GM12878 (cell line): ENCODE data around the gene CNDP2. TPM values are rescaled to one million over a fixed set of nuclear protein-coding genes. Genes with fewer than 3 reads are reported as not detected.

Experiments
- ATAC-seq: fragments of 200-7000 bp; cut with Tn5 transposase; 3 replicates; pipeline ENCODE4 v1.9.1; 2020; ENCODE audit warnings: mild to moderate bottlenecking, moderate library complexity
- BruUV-seq: library from RNA; stranded (reverse); fragments of 400-500 nt; replicated peaks from 2 replicates; lab custom pipeline; 2021; lab: Mats Ljungman, UMichigan
- CTCF ChIA-PET: fragments of 300-600 bp; sonication (Branson Sonifier 250); formaldehyde crosslinking; extraction: SDS; loops from one replicate; lab custom pipeline; 2021; ENCODE audit warnings: inconsistent platforms; lab: Yijun Ruan, JAX
- POLR2A ChIA-PET: fragments of 350-600 bp; formaldehyde crosslinking; extraction: SDS; loops from one replicate; lab custom pipeline; 2021; ENCODE audit warnings: inconsistent platforms; lab: Charles Lee
- RAD21 ChIA-PET: fragments of 300-600 bp; sonication (Branson Sonifier 250); formaldehyde crosslinking; loops from one replicate; lab custom pipeline; 2023; ENCODE audit warnings: antibody characterized with exemption; ENCODE audit not compliant: unreplicated experiment; lab: Charles Lee
- SMC1A ChIA-PET: fragments of 300-600 bp; sonication (Branson Sonifier 250); formaldehyde crosslinking; loops from one replicate; lab custom pipeline; 2023; ENCODE audit not compliant: unreplicated experiment, uncharacterized antibody; lab: Charles Lee
- DNase-seq: peaks from one replicate; pipeline ENCODE4 v3.0.0-alpha.2; 2011; ENCODE audit warnings: low read depth, low spot score
- FAIRE-seq: peaks from 3 replicates; lab custom pipeline; 2011; peaks lifted over from hg19 to GRCh38; lab: Jason Lieb, UNC
- H2AFZ ChIP-seq: 2 replicates; pipeline ENCODE4 v1.6.0; 2011; ENCODE audit warnings: low read depth, low read length, control low read depth; ENCODE audit not compliant: control insufficient read depth
- H3K27ac ChIP-seq: 2 replicates; pipeline ENCODE4 v1.5.1; 2011; ENCODE audit warnings: control low read depth; ENCODE audit not compliant: control insufficient read depth, insufficient read depth
- H3K27me3 ChIP-seq, 2 experiments: replicated peaks in 1 of 2; 2 replicates each; pipeline versions ENCODE4 v1.6.0 to v1.6.1; 2011; ENCODE audit warnings: low read length in 1 of 2; ENCODE audit not compliant: control insufficient read depth in 2 of 2, insufficient read depth in 2 of 2
- H3K36me3 ChIP-seq, 2 experiments: 2 replicates each; pipeline ENCODE4 v1.5.1; 2011; ENCODE audit warnings: low read length in 1 of 2; ENCODE audit not compliant: control insufficient read depth in 2 of 2, insufficient read depth in 2 of 2
- H3K4me1 ChIP-seq: 2 replicates; pipeline ENCODE4 v1.6.1; 2011; ENCODE audit warnings: mild to moderate bottlenecking, low read length, moderate library complexity, mixed read lengths; ENCODE audit not compliant: control insufficient read depth, insufficient read depth
- H3K4me2 ChIP-seq: 2 replicates; pipeline ENCODE4 v1.6.0; 2011; ENCODE audit warnings: control low read depth; ENCODE audit not compliant: control insufficient read depth, insufficient read depth
- H3K4me3 ChIP-seq: fragments of 200-600 bp; sonication (generic); 2 replicates; pipeline ENCODE4 v1.5.1; 2016
- H3K79me2 ChIP-seq: 2 replicates; pipeline ENCODE4 v1.6.0; 2011; ENCODE audit warnings: low read length; ENCODE audit not compliant: control insufficient read depth, insufficient read depth
- H3K9ac ChIP-seq: 2 replicates; pipeline ENCODE4 v1.8.0; 2011; ENCODE audit warnings: low read length, control low read depth, mixed read lengths; ENCODE audit not compliant: control insufficient read depth, insufficient read depth
- H3K9me3 ChIP-seq: replicated peaks from 3 replicates; pipeline ENCODE4 v1.5.1; 2011; ENCODE audit warnings: mild to moderate bottlenecking, low read length; ENCODE audit not compliant: control insufficient read depth, insufficient read depth
- H4K20me1 ChIP-seq: 2 replicates; pipeline ENCODE4 v1.6.0; 2011; ENCODE audit not compliant: control insufficient read depth, insufficient read depth
- DPF2 ChIP-seq: fragments of 450-650 bp; IDR thresholded peaks from 2 replicates; pipeline ENCODE4 v1.6.1; 2017; ENCODE audit warnings: mild to moderate bottlenecking
- FOS ChIP-seq: IDR thresholded peaks from 3 replicates; pipeline ENCODE4 v1.6.1; 2011; ENCODE audit warnings: borderline replicate concordance; ENCODE audit not compliant: insufficient read length; ENCODE audit errors: extremely low read depth
- FOXM1 ChIP-seq: IDR thresholded peaks from 2 replicates; pipeline ENCODE4 v1.6.1; 2012; ENCODE audit warnings: low read depth, mild to moderate bottlenecking, inconsistent platforms, low read length, moderate library complexity
- NFYB ChIP-seq: IDR thresholded peaks from 2 replicates; pipeline ENCODE4 v1.6.1; 2011; ENCODE audit warnings: low read depth, mild to moderate bottlenecking, low read length, improper control_type of control experiment, moderate library complexity; ENCODE audit not compliant: insufficient read depth
- SMARCA5 ChIP-seq: fragments of 450-650 bp; IDR thresholded peaks from 2 replicates; pipeline ENCODE4 v1.6.1; 2017; ENCODE audit warnings: mild to moderate bottlenecking
- SP1 ChIP-seq: IDR thresholded peaks from one replicate; pipeline ENCODE4 v1.6.1; 2011; ENCODE audit warnings: low read depth, low read length
- TBL1XR1 ChIP-seq: IDR thresholded peaks from 2 replicates; pipeline ENCODE4 v1.6.1; 2012; ENCODE audit warnings: low read depth, low read length, improper control_type of control experiment
- WGBS: methylation state at CpG from one replicate; pipeline ENCODE4 v1.1.6; 2016; ENCODE audit warnings: low lambda C conversion rate; ENCODE audit not compliant: insufficient replicate concordance, insufficient coverage; ENCODE audit errors: missing lambda C conversion rate; 5-methylcytosine and 5-hydroxymethylcytosine counted together
- in situ Hi-C: fragments of 300-500 bp; cut with MboI; formaldehyde crosslinking; loops from 9 replicates; pipeline ENCODE4 v1.14.3; 2018; ENCODE audit warnings: mixed read lengths
- intact Hi-C: fragments of 100-400 bp; cut with micrococcal nuclease; formaldehyde crosslinking; loops from one replicate; pipeline ENCODE4 v1.14.2; 2022; ENCODE audit not compliant: unreplicated experiment
- polyA plus RNA-seq, 11 experiments: library from polyadenylated mRNA; depleted of rRNA in 4 of 11; unstranded in 6 of 11; stranded (reverse) in 5 of 11; fragments of >200 nt; fragmentation: Nextera tagmentation in 4 of 11; fragmentation: Illumina TruSeq in 1 of 11; extraction: Ambion mirVana in 4 of 11; extraction: Trizol in 1 of 11; gene quantifications; 1 replicate in 1 of 11; 2 replicates in 10 of 11; pipeline versions ENCODE4 v1.2.1 to v1.2.3, GENCODE V29; 2011 to 2016; ENCODE audit warnings: inconsistent platforms in 2 of 11, missing spikeins in 2 of 11, low read depth in 1 of 11
- total RNA-seq, 4 experiments: library from RNA; depleted of rRNA in 3 of 4; stranded (reverse); fragments of >200 nt in 3 of 4; fragmentation: Illumina TruSeq in 1 of 4; extraction: Trizol in 1 of 4; gene quantifications; 2 replicates each; pipeline versions ENCODE4 v1.2.1 to v1.2.3, GENCODE V29; 2013 to 2021
- TF ChIP-seq, protein P1 (sequence below): IDR thresholded peaks from 2 replicates; pipeline ENCODE4 v1.6.1; 2012; ENCODE audit warnings: low read depth, low read length, improper control_type of control experiment
- TF ChIP-seq, protein P2 (sequence below), 3 experiments: IDR thresholded peaks in 2 of 3; conservative IDR thresholded peaks in 1 of 3; 2 replicates each; pipeline ENCODE4 v1.5.1; 2011; ENCODE audit warnings: low read depth in 3 of 3, low read length in 3 of 3, mild to moderate bottlenecking in 3 of 3, control low read depth in 2 of 3, moderate library complexity in 2 of 3, inconsistent platforms in 1 of 3, mixed read lengths in 1 of 3; ENCODE audit not compliant: control insufficient read depth in 2 of 3, insufficient read depth in 1 of 3; ENCODE audit errors: extremely low read depth in 1 of 3
- TF ChIP-seq, protein P3 (sequence below): fragments of 450-650 bp; IDR thresholded peaks from 2 replicates; pipeline ENCODE4 v1.6.1; 2016; ENCODE audit warnings: mild to moderate bottlenecking
- TF ChIP-seq, protein P4 (sequence below): fragments of 150-350 bp; IDR thresholded peaks from 2 replicates; pipeline ENCODE4 v1.6.1; 2016; ENCODE audit warnings: low read depth, low read length

CNDP2 gene
- total and polyA plus RNA-seq, 10 of the 15 experiments (the other 5 are each of a cell fraction or from before 2014, with no cell fraction given), result 63.5 to 213 (median 158) TPM

DNA sequence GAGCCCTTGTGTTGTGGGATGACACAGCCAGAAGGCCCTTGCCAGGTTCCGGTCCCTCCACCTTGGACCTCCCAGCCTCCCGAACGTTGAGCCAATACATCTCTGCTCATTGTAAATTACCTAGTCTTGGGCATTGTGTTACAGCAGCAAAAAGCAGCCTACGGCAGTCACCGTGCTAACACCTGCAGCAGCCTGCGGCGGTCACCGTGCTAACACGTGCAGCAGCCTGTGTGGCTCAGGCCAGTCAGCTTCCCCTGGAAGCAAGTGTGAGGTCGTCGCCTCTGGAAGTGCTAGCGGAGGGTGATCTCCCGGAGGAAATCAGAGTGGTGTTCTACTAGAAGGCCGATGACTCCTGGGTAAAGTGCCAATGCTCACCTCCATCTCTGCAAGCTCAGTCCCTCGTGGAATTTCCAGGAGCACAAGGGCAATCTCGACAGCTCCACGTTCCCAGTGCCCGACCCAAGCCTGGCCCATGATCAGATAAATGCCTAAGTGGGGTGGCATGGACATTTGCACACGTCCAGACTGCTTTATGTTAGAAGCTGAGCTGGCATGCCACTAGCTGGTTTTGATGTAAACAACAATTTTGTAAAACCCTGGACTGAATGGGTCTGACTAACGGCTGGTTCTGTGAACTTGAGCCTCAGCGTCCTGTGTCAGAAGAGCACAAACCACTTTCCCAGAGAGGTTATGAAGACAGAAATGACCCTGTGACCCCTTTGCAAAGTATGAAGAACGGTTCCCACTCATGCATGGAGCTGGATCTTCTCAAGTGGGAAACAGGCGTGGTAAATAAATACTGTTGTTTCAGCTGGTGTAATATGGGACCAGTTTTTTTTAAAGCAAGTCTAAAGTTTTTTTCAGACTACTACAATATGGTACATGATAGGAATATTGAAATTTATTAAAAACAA lies 26.7 kb downstream of the CNDP2 start:
- in situ Hi-C loops, result no loop called here
- Histone ChIP-seq H3K9me3 (no peaks in the 10 kb centered on the region), H3K4me2 (no peak overlapping the region), H4K20me1 (no peaks in the 10 kb centered on the region), H2AFZ (no peak overlapping the region), H3K36me3 (peaks cover 21 to 23% of the 10 kb centered on the region in 2 experiments), H3K27me3 (no peaks in the 10 kb centered on the region), H3K27ac (no peak overlapping the region), H3K9ac (no peak overlapping the region), H3K79me2 (no peaks in the 10 kb centered on the region), H3K4me3 (no peak overlapping the region), H3K4me1 (no peaks in the 10 kb centered on the region)
- no peak for DNase-seq
- CTCF ChIA-PET, result interaction anchor here (0.6 to 1.4 kb wide), 3 partner anchors 20 to 1733 kb away, joined by 3 to 5 read pairs (median 3); no protein-coding TSS in a partner anchor
- FAIRE-seq, result no peak
- no peak for ATAC-seq
- POLR2A ChIA-PET, result no interaction called here
- SMC1A ChIA-PET, result no interaction called here
- RAD21 ChIA-PET, result no interaction called here
- WGBS, result 91% methylated on average over 23 of the region's 23 CpGs
- intact Hi-C loops, result no loop called here
- no TSS peak for BruUV-seq
- TF ChIP-seq, protein P1, sequence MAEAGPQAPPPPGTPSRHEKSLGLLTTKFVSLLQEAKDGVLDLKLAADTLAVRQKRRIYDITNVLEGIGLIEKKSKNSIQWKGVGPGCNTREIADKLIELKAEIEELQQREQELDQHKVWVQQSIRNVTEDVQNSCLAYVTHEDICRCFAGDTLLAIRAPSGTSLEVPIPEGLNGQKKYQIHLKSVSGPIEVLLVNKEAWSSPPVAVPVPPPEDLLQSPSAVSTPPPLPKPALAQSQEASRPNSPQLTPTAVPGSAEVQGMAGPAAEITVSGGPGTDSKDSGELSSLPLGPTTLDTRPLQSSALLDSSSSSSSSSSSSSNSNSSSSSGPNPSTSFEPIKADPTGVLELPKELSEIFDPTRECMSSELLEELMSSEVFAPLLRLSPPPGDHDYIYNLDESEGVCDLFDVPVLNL, result no peak
- TF ChIP-seq, protein P2, sequence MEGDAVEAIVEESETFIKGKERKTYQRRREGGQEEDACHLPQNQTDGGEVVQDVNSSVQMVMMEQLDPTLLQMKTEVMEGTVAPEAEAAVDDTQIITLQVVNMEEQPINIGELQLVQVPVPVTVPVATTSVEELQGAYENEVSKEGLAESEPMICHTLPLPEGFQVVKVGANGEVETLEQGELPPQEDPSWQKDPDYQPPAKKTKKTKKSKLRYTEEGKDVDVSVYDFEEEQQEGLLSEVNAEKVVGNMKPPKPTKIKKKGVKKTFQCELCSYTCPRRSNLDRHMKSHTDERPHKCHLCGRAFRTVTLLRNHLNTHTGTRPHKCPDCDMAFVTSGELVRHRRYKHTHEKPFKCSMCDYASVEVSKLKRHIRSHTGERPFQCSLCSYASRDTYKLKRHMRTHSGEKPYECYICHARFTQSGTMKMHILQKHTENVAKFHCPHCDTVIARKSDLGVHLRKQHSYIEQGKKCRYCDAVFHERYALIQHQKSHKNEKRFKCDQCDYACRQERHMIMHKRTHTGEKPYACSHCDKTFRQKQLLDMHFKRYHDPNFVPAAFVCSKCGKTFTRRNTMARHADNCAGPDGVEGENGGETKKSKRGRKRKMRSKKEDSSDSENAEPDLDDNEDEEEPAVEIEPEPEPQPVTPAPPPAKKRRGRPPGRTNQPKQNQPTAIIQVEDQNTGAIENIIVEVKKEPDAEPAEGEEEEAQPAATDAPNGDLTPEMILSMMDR (IDR thresholded peaks at IDR 0.05 in 2 of 3, conservative IDR thresholded peaks at IDR 0.05 in 1 of 3; ENCODE audit: control insufficient read depth in 2 of 3, extremely low read depth in 1 of 3, insufficient read depth in 1 of 3, low read depth in 3 of 3, low read length in 3 of 3), result no peak
- TF ChIP-seq, protein P3, sequence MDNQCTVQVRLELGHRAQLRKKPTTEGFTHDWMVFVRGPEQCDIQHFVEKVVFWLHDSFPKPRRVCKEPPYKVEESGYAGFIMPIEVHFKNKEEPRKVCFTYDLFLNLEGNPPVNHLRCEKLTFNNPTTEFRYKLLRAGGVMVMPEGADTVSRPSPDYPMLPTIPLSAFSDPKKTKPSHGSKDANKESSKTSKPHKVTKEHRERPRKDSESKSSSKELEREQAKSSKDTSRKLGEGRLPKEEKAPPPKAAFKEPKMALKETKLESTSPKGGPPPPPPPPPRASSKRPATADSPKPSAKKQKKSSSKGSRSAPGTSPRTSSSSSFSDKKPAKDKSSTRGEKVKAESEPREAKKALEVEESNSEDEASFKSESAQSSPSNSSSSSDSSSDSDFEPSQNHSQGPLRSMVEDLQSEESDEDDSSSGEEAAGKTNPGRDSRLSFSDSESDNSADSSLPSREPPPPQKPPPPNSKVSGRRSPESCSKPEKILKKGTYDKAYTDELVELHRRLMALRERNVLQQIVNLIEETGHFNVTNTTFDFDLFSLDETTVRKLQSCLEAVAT, result no peak
- TF ChIP-seq DPF2 (no peak), NFYB (no peak), FOXM1 (no peak), FOS (no peak), TBL1XR1 (no peak), SP1 (no peak), SMARCA5 (no peak)
- TF ChIP-seq, protein P4, sequence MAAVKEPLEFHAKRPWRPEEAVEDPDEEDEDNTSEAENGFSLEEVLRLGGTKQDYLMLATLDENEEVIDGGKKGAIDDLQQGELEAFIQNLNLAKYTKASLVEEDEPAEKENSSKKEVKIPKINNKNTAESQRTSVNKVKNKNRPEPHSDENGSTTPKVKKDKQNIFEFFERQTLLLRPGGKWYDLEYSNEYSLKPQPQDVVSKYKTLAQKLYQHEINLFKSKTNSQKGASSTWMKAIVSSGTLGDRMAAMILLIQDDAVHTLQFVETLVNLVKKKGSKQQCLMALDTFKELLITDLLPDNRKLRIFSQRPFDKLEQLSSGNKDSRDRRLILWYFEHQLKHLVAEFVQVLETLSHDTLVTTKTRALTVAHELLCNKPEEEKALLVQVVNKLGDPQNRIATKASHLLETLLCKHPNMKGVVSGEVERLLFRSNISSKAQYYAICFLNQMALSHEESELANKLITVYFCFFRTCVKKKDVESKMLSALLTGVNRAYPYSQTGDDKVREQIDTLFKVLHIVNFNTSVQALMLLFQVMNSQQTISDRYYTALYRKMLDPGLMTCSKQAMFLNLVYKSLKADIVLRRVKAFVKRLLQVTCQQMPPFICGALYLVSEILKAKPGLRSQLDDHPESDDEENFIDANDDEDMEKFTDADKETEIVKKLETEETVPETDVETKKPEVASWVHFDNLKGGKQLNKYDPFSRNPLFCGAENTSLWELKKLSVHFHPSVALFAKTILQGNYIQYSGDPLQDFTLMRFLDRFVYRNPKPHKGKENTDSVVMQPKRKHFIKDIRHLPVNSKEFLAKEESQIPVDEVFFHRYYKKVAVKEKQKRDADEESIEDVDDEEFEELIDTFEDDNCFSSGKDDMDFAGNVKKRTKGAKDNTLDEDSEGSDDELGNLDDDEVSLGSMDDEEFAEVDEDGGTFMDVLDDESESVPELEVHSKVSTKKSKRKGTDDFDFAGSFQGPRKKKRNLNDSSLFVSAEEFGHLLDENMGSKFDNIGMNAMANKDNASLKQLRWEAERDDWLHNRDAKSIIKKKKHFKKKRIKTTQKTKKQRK, result no peak
